Inflammatory macrophage treated with lipopolysaccharide for 1 hour (primary cell): ENCODE measurements around the gene PNMA8B.

ENCODE experiments used
- DNase-seq, 2 donors: peaks; one replicate each; pipeline ENCODE4 v3.0.0-alpha.2; 2020 to 2022

Gene PNMA8B

GRCh38 chr19:46486358-46486757 is 9.3 kb downstream of the PNMA8B start:
- no peak for DNase-seq

- no peak for DNase-seq
These were observed 11.0 kb downstream of the PNMA8B start for GRCh38 chr19:46484656-46485055.

GRCh38 chr19:46482631-46483030 is 13.0 kb downstream of the PNMA8B start:
- no peak for DNase-seq

- DNase-seq = peak in 1 of 2 donors; percentile 13
These were observed 13.7 kb downstream of the PNMA8B start for GRCh38 chr19:46481947-46482346.

GRCh38 chr19:46481223-46481848 is 14.3 kb downstream of the PNMA8B start:
- DNase-seq = no peak

- DNase-seq = no peak
These were observed 15.3 kb downstream of the PNMA8B start for GRCh38 chr19:46480415-46480814.

- DNase-seq = no peak
These were observed 17.2 kb downstream of the PNMA8B start for GRCh38 chr19:46478356-46478986.

GRCh38 chr19:46475986-46476385 is 19.7 kb downstream of the PNMA8B start:
- no peak for DNase-seq

GRCh38 chr19:46474211-46474610 is 21.5 kb downstream of the PNMA8B start:
- no peak for DNase-seq

GRCh38 chr19:46472592-46472991 is 23.1 kb downstream of the PNMA8B start:
- no peak for DNase-seq

- DNase-seq = no peak
These were observed 23.7 kb downstream of the PNMA8B start for GRCh38 chr19:46471811-46472543.

GRCh38 chr19:46471116-46471733 is 24.4 kb downstream of the PNMA8B start, which contains the start of gene PNMA8A:
Gene PNMA8A (minus strand): TSS chr19:46471563. CDS start chr19:46471035, 528 bp downstream.
- no peak for DNase-seq

GRCh38 chr19:46470376-46470775 is 25.3 kb downstream of the PNMA8B start:
- no peak for DNase-seq

- no peak for DNase-seq
These were observed 26.0 kb downstream of the PNMA8B start for GRCh38 chr19:46469541-46470185.

GRCh38 chr19:46466536-46467196 is 29.0 kb downstream of the PNMA8B start:
- no peak for DNase-seq

GRCh38 chr19:46463516-46463915 is 32.2 kb downstream of the PNMA8B start:
- no peak for DNase-seq

GRCh38 chr19:46461537-46461936 is 34.1 kb downstream of the PNMA8B start:
- no peak for DNase-seq

- DNase-seq = no peak
These were observed 34.7 kb downstream of the PNMA8B start for GRCh38 chr19:46460981-46461380.

GRCh38 chr19:46460055-46460454 is 35.6 kb downstream of the PNMA8B start:
- no peak for DNase-seq

- no peak for DNase-seq
These were observed 38.7 kb downstream of the PNMA8B start for GRCh38 chr19:46456930-46457329.

GRCh38 chr19:46454244-46454643 is 41.4 kb downstream of the PNMA8B start:
- no peak for DNase-seq

GRCh38 chr19:46453661-46454060 is 42.0 kb downstream of the PNMA8B start:
- DNase-seq = no peak
